HEK293 (cell line): ENCODE results near the gene PPIL6.
A peak's percentile ranks its signal among the peaks of the same experiment; 100 is the strongest.

Source experiments
- CTCF ChIA-PET: fragments of 350-600 bp; formaldehyde crosslinking; extraction: SDS; loops from one replicate; lab custom pipeline; 2021; ENCODE audit warnings: antibody characterized with exemption; lab: Yijun Ruan, JAX
- POLR2A ChIA-PET: fragments of 300-600 bp; formaldehyde crosslinking; extraction: SDS; loops from one replicate; lab custom pipeline; 2020; ENCODE audit warnings: antibody characterized with exemption, inconsistent platforms; lab: Yijun Ruan, JAX
- H3K27ac ChIP-seq: fragments of 200-500 bp; sonication (Bioruptor generic); 2 replicates; pipeline ENCODE4 v1.5.1; 2014; ENCODE audit warnings: low read depth, low read length, control low read depth, inconsistent platforms; ENCODE audit errors: extremely low read depth
- H3K36me3 ChIP-seq, 2 experiments: fragments of 200-500 bp in 1 of 2; sonication (Bioruptor generic) in 1 of 2; 1 replicate in 1 of 2; 2 replicates in 1 of 2; pipeline ENCODE4 v1.5.1; 2014 to 2017; ENCODE audit warnings: inconsistent platforms in 2 of 2, low read length in 2 of 2; ENCODE audit not compliant: control insufficient read depth in 2 of 2, insufficient read depth in 1 of 2
- H3K4me1 ChIP-seq: fragments of 200-500 bp; sonication (Bioruptor generic); 2 replicates; pipeline ENCODE4 v1.5.1; 2014; ENCODE audit warnings: mild to moderate bottlenecking, low read length, inconsistent platforms; ENCODE audit not compliant: control insufficient read depth, insufficient read depth
- H3K4me3 ChIP-seq: 2 replicates; pipeline ENCODE4 v1.5.1; 2011; ENCODE audit warnings: low read depth, mild to moderate bottlenecking, control low read depth, low read length, moderate library complexity
- H3K9me3 ChIP-seq: fragments of 200-500 bp; sonication (Bioruptor generic); 2 replicates; pipeline ENCODE4 v1.5.1; 2014; ENCODE audit warnings: low read depth, low read length, inconsistent platforms; ENCODE audit not compliant: control insufficient read depth, insufficient read depth
- KLF1 ChIP-seq: fragments of 450-650 bp; formaldehyde crosslinking; IDR thresholded peaks from 2 replicates; pipeline ENCODE4 v1.5.1; 2016; ENCODE audit warnings: missing biosample characterization, missing genetic modification characterization
- MYNN ChIP-seq: fragments of 450-650 bp; formaldehyde crosslinking; IDR thresholded peaks from 2 replicates; pipeline ENCODE4 v1.5.1; 2016; ENCODE audit warnings: missing biosample characterization, missing genetic modification characterization, borderline replicate concordance
- OVOL3 ChIP-seq: fragments of 450-650 bp; formaldehyde crosslinking; IDR thresholded peaks from 2 replicates; pipeline ENCODE4 v1.5.1; 2016; ENCODE audit warnings: missing biosample characterization, missing genetic modification characterization
- YY2 ChIP-seq: fragments of 450-650 bp; formaldehyde crosslinking; IDR thresholded peaks from 2 replicates; pipeline ENCODE4 v1.5.1; 2016; ENCODE audit warnings: missing biosample characterization, missing genetic modification characterization
- ZBTB17 ChIP-seq: fragments of 450-650 bp; formaldehyde crosslinking; IDR thresholded peaks from 2 replicates; pipeline ENCODE4 v1.5.1; 2016; ENCODE audit warnings: missing biosample characterization, missing genetic modification characterization
- ZBTB48 ChIP-seq: fragments of 450-650 bp; formaldehyde crosslinking; IDR thresholded peaks from 2 replicates; pipeline ENCODE4 v1.5.1; 2016; ENCODE audit warnings: missing biosample characterization, missing genetic modification characterization
- ZFP3 ChIP-seq: fragments of 450-650 bp; formaldehyde crosslinking; IDR thresholded peaks from 2 replicates; pipeline ENCODE4 v1.5.1; 2016; ENCODE audit warnings: low read depth, missing biosample characterization, missing genetic modification characterization
- ZNF132 ChIP-seq: fragments of 450-650 bp; formaldehyde crosslinking; IDR thresholded peaks from 2 replicates; pipeline ENCODE4 v1.5.1; 2017; ENCODE audit warnings: missing biosample characterization, missing genetic modification characterization, borderline replicate concordance
- ZNF155 ChIP-seq: fragments of 450-650 bp; formaldehyde crosslinking; IDR thresholded peaks from 2 replicates; pipeline ENCODE4 v1.5.1; 2016; ENCODE audit warnings: missing biosample characterization, missing genetic modification characterization
- ZNF19 ChIP-seq: fragments of 450-650 bp; formaldehyde crosslinking; IDR thresholded peaks from 2 replicates; pipeline ENCODE4; 2016; ENCODE audit warnings: missing biosample characterization, missing genetic modification characterization, low read depth
- ZNF2 ChIP-seq: fragments of 450-650 bp; formaldehyde crosslinking; IDR thresholded peaks from 2 replicates; pipeline ENCODE4 v1.5.1; 2016; ENCODE audit warnings: missing biosample characterization, missing genetic modification characterization
- ZNF23 ChIP-seq: fragments of 450-650 bp; formaldehyde crosslinking; IDR thresholded peaks from 2 replicates; pipeline ENCODE4 v1.5.1; 2016; ENCODE audit warnings: missing biosample characterization, missing genetic modification characterization, borderline replicate concordance
- ZNF274 ChIP-seq, 2 experiments: fragments of 200-500 bp in 1 of 2; fragments of 450-650 bp in 1 of 2; sonication (Bioruptor generic) in 1 of 2; formaldehyde crosslinking in 1 of 2; IDR thresholded peaks; 2 replicates each; pipeline versions ENCODE4 v1.5.1 to v1.6.1; 2014 to 2016; ENCODE audit warnings: borderline replicate concordance in 1 of 2, inconsistent platforms in 1 of 2, low read length in 1 of 2, missing biosample characterization in 1 of 2, missing genetic modification characterization in 1 of 2
- ZNF311 ChIP-seq: fragments of 450-650 bp; formaldehyde crosslinking; IDR thresholded peaks from 2 replicates; pipeline ENCODE4 v1.5.1; 2017; ENCODE audit warnings: missing biosample characterization, missing genetic modification characterization, borderline replicate concordance
- ZNF530 ChIP-seq: fragments of 450-650 bp; formaldehyde crosslinking; IDR thresholded peaks from 2 replicates; pipeline ENCODE4 v1.5.1; 2016; ENCODE audit warnings: low read depth, missing biosample characterization, missing genetic modification characterization
- ZNF600 ChIP-seq: fragments of 450-650 bp; formaldehyde crosslinking; IDR thresholded peaks from 2 replicates; pipeline ENCODE4 v1.5.1; 2016; ENCODE audit warnings: missing biosample characterization, missing genetic modification characterization
- ZNF768 ChIP-seq: fragments of 450-650 bp; formaldehyde crosslinking; IDR thresholded peaks from 2 replicates; pipeline ENCODE4 v1.5.1; 2018; ENCODE audit warnings: missing biosample characterization, mild to moderate bottlenecking, missing genetic modification characterization
- ZNF792 ChIP-seq: fragments of 450-650 bp; formaldehyde crosslinking; IDR thresholded peaks from 2 replicates; pipeline ENCODE4 v1.5.1; 2016; ENCODE audit warnings: missing biosample characterization, missing genetic modification characterization
- ZSCAN30 ChIP-seq: fragments of 450-650 bp; IDR thresholded peaks from 2 replicates; pipeline ENCODE4 v1.5.1; 2018; ENCODE audit warnings: missing biosample characterization, mild to moderate bottlenecking, missing genetic modification characterization, moderate library complexity
- TF ChIP-seq, protein P1 (sequence below): fragments of 450-650 bp; formaldehyde crosslinking; IDR thresholded peaks from 2 replicates; pipeline ENCODE4 v1.5.1; 2017; ENCODE audit warnings: missing biosample characterization, missing genetic modification characterization
- TF ChIP-seq, protein P2 (sequence below): fragments of 450-650 bp; formaldehyde crosslinking; IDR thresholded peaks from 2 replicates; pipeline ENCODE4 v1.5.1; 2016; ENCODE audit warnings: missing biosample characterization, missing genetic modification characterization
- TF ChIP-seq, protein P3 (sequence below): fragments of 450-650 bp; formaldehyde crosslinking; IDR thresholded peaks from 2 replicates; pipeline ENCODE4 v1.5.1; 2016; ENCODE audit warnings: missing biosample characterization, missing genetic modification characterization, borderline replicate concordance

Gene PPIL6

DNA sequence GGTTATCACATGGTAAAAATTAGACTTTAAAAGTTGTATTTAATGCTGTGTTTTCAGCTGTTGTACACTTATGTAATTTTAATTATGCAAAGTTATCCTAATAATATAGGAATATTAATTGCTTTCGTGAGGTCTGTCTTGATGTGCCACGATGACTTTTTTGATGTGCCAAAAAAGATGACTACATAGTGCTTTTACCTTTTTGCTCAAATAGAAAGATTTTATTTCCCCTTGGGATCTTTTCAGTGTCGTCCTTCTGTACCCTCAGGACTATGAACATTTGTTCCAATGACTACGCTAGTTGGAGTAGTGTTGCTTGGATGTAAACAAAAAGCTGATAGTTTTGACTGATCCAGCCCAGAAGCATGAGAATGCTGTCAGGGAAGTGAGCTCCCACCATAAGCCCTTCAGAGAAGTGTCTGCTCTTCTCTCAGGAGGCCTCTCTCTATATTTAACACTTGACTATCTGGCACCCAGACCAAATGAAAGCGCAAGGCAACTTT is 56.9 kb downstream of the PPIL6 start:
- Histone ChIP-seq H3K4me1 (peaks cover 8% of the 10 kb centered on the region), H3K9me3 (no peaks in the 10 kb centered on the region), H3K4me3 (peak overlapping the region; percentile 78), H3K36me3 (peaks cover 0 to 10% of the 10 kb centered on the region in 2 experiments; a peak in 1 of 3 replicates), H3K27ac (peak overlapping the region; percentile 98; the same call in 1 of the 2 replicates)
- TF ChIP-seq, protein P1, sequence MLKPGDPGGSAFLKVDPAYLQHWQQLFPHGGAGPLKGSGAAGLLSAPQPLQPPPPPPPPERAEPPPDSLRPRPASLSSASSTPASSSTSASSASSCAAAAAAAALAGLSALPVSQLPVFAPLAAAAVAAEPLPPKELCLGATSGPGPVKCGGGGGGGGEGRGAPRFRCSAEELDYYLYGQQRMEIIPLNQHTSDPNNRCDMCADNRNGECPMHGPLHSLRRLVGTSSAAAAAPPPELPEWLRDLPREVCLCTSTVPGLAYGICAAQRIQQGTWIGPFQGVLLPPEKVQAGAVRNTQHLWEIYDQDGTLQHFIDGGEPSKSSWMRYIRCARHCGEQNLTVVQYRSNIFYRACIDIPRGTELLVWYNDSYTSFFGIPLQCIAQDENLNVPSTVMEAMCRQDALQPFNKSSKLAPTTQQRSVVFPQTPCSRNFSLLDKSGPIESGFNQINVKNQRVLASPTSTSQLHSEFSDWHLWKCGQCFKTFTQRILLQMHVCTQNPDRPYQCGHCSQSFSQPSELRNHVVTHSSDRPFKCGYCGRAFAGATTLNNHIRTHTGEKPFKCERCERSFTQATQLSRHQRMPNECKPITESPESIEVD (tag by site-specific recombination): peak; percentile 11; the same call in 1 of the 2 replicates
- no peak for TF ChIP-seq ZFP3 (tag by site-specific recombination)
- CTCF ChIA-PET: interaction anchor here (0.6 to 5.5 kb wide), 34 partner anchors 9 to 1563 kb away, joined by 3 to 89 read pairs (median 3); partner anchors contain the start of genes PPIL6, SESN1 and SMPD2
- POLR2A ChIA-PET: interaction anchor here (0.5 to 3.1 kb wide), 17 partner anchors 9 to 1491 kb away, joined by 3 to 23 read pairs (median 3); partner anchors contain the start of genes AMD1, FOXO3, MICAL1 and PPIL6

DNA sequence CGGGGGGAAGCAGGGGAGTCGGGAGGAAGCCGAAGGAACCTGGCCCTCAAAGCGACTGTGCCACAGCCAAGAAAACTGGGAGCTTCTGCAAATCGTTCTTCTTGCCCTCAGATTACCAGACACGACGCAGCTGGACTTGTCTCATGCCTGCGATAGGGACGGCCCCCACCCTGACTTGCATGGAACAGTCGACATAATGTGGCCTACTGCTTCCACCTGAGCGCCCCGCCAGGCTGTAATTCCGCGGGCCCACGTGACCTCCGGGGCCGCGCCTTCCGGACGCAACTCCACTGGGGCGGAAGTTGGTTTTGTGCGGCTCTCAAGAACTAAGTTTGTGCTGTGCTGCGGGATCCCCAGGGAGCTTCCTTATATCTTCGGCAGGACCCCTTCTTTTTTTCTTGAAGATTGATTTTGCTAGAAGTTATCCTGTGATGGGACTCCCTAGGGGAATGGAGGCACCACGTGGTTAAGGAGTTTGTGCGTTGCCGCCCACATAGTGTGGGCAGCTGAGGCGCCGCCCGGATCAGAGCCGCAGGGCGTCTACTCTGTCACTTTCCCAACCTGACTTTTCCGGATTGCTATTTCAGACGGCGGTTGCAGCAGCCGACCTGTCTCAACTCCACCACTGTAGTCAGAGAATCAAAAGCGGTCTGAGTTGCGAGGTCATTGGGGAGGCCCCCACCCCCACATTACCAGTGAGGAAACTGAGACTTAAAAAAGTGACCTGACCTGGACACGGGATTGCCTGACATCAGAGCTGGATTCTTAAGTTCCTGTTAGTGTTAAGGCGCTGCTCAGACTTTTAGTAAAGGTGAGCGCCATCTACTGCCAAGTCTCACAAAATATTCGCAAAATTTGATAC is 57.6 kb downstream of the PPIL6 start:
- Histone ChIP-seq H3K27ac (peak overlapping the region; percentile 98), H3K9me3 (no peaks in the 10 kb centered on the region), H3K36me3 (peaks cover 0 to 17% of the 10 kb centered on the region in 2 experiments; a peak in 1 of 3 replicates), H3K4me1 (peaks cover 8% of the 10 kb centered on the region), H3K4me3 (peak overlapping the region; percentile 78)
- CTCF ChIA-PET: interaction anchor here (0.5 to 5.5 kb wide), 32 partner anchors 10 to 1564 kb away, joined by 3 to 89 read pairs (median 4); partner anchors contain the start of genes PPIL6, SESN1 and SMPD2
- POLR2A ChIA-PET: interaction anchor here (0.5 to 3.1 kb wide), 24 partner anchors 9 to 1491 kb away, joined by 3 to 23 read pairs (median 3); partner anchors contain the start of genes AMD1, FOXO3, MICAL1 and PPIL6
- TF ChIP-seq ZNF132 (tag by site-specific recombination) (no peak), ZNF600 (tag by site-specific recombination) (peak; percentile 89), ZNF274 (IDR thresholded peaks at IDR 0.05; ENCODE audit: low read length) (no peak), ZNF274 (tag by site-specific recombination; IDR thresholded peaks at IDR 0.05; ENCODE audit: borderline replicate concordance) (no peak), OVOL3 (peak; percentile 15; the same call in 1 of the 2 replicates), ZNF311 (tag by site-specific recombination) (no peak), ZNF768 (tag by site-specific recombination) (no peak), ZBTB48 (tag by site-specific recombination) (no peak), ZNF2 (tag by site-specific recombination) (0 out of 2 replicates have a peak, but pooled peaks have one; percentile 62), ZBTB17 (tag by site-specific recombination) (peak; percentile 89), ZNF155 (no peak), ZNF23 (tag by site-specific recombination) (no peak), MYNN (tag by site-specific recombination) (no peak), KLF1 (tag by site-specific recombination) (peak; percentile 55), ZSCAN30 (tag by site-specific recombination) (0 out of 2 replicates have a peak, but pooled peaks have one; percentile 7), ZNF19 (tag by site-specific recombination) (no peak), ZNF792 (tag by site-specific recombination) (no peak), YY2 (tag by site-specific recombination) (peak; percentile 53; the same call in 1 of the 2 replicates), ZNF530 (no peak)
- TF ChIP-seq, protein P2, sequence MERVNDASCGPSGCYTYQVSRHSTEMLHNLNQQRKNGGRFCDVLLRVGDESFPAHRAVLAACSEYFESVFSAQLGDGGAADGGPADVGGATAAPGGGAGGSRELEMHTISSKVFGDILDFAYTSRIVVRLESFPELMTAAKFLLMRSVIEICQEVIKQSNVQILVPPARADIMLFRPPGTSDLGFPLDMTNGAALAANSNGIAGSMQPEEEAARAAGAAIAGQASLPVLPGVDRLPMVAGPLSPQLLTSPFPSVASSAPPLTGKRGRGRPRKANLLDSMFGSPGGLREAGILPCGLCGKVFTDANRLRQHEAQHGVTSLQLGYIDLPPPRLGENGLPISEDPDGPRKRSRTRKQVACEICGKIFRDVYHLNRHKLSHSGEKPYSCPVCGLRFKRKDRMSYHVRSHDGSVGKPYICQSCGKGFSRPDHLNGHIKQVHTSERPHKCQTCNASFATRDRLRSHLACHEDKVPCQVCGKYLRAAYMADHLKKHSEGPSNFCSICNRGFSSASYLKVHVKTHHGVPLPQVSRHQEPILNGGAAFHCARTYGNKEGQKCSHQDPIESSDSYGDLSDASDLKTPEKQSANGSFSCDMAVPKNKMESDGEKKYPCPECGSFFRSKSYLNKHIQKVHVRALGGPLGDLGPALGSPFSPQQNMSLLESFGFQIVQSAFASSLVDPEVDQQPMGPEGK: peak; percentile 99
- TF ChIP-seq, protein P3, sequence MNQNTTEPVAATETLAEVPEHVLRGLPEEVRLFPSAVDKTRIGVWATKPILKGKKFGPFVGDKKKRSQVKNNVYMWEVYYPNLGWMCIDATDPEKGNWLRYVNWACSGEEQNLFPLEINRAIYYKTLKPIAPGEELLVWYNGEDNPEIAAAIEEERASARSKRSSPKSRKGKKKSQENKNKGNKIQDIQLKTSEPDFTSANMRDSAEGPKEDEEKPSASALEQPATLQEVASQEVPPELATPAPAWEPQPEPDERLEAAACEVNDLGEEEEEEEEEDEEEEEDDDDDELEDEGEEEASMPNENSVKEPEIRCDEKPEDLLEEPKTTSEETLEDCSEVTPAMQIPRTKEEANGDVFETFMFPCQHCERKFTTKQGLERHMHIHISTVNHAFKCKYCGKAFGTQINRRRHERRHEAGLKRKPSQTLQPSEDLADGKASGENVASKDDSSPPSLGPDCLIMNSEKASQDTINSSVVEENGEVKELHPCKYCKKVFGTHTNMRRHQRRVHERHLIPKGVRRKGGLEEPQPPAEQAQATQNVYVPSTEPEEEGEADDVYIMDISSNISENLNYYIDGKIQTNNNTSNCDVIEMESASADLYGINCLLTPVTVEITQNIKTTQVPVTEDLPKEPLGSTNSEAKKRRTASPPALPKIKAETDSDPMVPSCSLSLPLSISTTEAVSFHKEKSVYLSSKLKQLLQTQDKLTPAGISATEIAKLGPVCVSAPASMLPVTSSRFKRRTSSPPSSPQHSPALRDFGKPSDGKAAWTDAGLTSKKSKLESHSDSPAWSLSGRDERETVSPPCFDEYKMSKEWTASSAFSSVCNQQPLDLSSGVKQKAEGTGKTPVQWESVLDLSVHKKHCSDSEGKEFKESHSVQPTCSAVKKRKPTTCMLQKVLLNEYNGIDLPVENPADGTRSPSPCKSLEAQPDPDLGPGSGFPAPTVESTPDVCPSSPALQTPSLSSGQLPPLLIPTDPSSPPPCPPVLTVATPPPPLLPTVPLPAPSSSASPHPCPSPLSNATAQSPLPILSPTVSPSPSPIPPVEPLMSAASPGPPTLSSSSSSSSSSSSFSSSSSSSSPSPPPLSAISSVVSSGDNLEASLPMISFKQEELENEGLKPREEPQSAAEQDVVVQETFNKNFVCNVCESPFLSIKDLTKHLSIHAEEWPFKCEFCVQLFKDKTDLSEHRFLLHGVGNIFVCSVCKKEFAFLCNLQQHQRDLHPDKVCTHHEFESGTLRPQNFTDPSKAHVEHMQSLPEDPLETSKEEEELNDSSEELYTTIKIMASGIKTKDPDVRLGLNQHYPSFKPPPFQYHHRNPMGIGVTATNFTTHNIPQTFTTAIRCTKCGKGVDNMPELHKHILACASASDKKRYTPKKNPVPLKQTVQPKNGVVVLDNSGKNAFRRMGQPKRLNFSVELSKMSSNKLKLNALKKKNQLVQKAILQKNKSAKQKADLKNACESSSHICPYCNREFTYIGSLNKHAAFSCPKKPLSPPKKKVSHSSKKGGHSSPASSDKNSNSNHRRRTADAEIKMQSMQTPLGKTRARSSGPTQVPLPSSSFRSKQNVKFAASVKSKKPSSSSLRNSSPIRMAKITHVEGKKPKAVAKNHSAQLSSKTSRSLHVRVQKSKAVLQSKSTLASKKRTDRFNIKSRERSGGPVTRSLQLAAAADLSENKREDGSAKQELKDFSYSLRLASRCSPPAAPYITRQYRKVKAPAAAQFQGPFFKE (tag by site-specific recombination): no peak
